Measurements from ENCODE around the gene MAPKAP1.

MAPKAP1 gene

DNA sequence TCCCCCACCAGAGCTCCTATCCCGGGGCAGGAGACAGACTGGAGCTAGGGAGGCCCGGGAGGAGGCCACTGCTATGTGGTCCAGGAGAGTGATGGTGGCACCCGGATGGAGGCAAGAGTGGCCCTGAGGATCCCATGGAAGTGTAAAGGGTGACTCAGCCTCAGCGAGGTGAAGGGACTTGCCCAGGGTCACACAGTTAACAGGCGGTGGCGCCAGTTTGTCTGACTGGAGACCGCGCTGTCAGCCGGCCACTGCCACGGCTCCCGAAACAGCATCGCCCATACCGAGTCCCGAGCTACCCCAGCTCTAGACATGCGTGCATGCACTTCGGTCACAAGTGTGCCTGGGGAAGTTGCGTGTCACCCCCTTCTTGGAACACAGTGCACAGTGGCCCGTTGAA lies 279.5 kb downstream of the MAPKAP1 start:
- DNase-seq = no peak

DNA sequence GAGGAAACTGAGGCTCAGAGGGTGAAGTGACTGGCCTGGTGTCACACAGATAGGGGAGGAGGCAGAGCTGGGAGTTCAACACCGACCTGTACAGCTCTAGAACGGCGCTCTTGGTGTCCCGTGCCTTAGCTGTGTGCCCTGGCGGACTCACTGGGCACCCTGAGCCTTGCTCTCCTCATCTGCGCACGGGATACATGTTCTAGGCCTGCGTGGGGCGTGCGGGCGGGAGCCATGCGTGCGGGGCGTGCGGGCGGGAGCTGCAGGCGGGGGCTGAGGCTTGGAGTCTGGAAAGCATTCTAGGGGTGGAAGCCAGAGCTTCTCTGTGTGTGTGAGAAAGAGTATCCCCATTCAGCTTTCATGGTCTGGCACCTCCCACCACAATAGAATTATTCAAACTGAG lies 280.1 kb downstream of the MAPKAP1 start:
- DNase-seq = no peak

DNA sequence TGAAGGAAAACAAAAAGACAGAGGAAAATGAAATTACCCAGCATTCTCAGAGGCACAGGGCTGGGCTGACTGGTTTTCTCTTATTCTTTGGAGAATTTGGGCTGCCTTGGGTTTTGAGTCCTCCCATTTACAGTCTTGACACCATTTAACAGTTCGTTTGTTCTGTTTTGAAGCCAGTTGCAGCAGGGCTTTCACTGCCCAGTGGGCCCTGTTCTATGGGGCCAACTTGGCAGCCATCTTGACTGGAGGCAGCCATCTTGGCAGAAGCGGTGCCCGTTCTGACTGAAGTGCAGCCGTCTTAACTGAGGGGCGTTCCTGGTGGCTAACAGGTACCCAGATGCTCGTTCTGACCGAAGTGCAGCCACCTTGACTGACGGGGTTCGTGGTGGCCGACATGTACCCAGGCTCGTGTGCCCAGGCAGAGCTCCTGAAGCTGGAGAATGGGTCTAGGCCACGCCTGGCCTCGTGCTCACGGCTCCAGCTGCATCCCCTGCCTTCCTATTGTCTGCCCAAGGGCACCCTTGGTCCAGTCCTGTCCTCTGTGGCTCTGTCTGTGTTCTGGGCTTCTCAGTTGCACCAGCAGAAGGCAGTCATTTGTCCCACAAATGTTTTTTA lies 281.0 kb downstream of the MAPKAP1 start:
- no peak for DNase-seq

DNA sequence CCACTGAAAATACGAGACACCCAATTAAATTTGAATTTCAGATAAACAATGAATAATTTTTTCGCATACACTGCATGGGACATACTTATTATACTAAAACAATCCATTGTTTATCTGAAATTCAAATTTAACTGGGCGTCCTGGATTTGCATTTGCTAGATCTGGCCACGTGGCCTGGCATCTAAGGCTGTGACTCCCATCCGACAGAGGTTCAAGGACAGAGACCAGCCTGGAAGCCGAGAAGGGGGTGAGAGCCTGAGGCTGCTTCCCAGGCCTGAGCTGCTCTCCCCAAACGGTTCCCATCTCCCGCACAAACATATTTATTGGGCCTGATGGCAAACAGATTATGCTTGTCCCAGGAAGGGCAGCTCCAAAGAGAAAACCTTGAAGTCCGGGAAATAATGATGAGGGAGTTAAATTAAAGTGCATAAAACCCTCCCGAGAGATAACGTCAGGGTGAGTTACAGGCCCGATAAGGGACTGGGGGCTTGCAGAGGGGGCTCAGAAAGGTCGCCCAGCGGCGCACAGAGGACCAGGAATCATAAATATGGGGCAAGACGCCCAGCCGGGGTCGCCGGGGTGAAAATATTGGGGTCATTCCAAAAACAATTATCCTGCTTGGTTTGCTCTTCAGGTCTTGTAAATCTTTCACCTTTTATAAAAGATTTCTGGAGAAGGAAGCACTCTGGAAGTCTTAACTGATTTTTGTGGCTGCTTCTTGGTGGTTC lies 281.7 kb downstream of the MAPKAP1 start:
- DNase-seq = no peak

DNA sequence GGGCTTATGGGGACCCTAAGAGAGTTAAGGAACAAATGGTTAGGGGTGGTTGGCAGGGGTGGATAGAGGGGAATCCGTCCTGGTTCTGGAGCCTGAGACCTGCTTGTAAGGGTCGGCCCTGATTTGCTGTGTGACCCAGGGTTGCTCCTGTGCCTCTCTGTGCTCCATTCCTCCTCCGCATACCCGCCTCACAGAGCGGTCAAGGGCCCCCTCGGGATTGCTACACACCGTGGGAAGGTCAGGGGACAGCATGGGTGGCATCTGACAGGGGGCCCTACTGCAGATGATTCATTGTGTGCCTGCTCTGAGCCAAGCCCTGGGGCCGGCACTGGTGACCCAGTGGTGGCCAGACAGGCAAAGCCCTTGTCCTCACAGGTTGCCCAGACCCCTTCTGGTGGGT lies 283.0 kb downstream of the MAPKAP1 start:
- no peak for DNase-seq

DNA sequence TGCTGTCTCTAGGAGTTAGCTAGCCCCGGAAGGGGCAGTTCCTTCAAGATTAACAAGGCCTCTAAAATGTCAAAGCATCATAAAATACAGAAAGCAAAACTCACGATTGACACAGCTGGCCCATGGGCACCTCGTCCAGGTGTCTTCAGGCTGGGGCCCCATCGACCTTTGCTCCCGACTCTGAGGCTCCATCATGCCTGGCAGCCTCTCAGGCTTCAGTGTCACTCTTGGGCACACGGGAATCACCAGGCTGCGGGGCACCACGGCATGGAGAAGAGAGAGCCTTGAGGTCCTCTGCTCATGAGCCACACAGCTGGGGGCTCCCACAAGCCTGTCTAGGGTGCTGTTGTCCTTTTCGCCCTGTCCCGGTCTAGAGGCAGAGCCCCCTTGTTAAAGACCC lies 284.2 kb downstream of the MAPKAP1 start:
- DNase-seq = no peak

DNA sequence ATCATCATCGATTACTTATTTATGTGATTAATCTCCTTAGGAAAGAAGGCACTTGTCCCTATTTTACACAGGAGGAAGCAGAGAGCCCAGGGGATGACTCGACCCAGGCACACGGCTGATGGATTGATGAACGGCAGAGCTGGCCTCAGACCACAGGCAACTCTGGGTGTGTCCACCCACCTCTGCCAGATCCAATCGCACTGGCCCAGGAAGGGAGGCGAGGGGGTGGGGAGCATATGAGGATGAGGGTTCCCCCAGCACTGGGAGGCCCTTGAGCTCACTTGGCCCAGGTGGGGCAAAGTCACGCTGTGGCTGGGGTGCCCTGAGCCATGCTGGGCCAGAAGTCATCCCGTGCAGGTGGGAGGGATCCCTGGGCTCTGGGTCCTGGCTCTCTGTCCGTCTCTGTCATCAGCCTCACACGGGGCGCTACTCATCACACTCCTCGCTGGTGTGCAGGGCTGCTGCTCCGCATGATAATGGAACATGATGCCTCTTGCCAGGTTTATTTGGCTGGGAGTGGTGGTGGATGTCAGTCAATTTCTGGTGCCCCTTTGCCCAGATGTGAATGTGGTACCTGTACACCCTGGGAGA lies 285.3 kb downstream of the MAPKAP1 start:
- DNase-seq = no peak

DNA sequence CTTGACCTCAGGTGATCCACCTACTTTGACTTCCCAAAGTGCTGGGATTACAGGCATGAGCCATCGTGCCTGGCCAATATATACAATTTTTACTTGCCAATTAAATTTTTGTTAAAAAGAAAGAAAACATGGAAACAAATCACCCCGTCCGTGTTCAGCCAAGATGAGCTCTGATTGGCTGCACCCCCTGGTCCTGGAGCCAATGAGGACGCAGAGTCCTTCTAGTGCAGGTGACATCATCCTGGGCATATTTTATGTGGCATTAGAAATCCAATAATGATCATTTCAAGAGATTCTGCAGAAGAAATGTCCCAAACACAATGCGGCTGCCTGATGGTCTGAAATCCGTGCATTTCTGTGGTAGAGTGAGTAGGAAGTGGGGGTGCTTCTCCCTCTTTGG lies 285.8 kb downstream of the MAPKAP1 start:
- DNase-seq = no peak

DNA sequence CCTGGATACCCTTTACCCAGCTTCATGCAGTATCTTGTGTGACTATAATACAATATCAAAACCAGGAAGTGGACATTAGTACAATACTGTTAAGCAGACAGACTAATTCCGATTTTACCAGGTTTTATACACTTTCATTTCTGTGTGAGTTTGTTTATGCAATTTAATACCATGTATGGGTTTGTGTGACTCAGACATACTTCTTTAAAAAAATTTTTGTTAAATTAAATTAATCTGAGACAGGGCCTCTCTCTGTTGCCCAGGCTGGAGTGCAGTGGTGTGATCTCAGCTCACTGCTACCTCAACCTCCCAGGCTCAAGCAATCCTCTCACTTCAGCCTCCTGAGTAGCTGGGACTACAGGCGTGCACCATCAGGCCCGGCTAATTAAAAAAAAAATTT lies 288.6 kb downstream of the MAPKAP1 start:
- no peak for DNase-seq

DNA sequence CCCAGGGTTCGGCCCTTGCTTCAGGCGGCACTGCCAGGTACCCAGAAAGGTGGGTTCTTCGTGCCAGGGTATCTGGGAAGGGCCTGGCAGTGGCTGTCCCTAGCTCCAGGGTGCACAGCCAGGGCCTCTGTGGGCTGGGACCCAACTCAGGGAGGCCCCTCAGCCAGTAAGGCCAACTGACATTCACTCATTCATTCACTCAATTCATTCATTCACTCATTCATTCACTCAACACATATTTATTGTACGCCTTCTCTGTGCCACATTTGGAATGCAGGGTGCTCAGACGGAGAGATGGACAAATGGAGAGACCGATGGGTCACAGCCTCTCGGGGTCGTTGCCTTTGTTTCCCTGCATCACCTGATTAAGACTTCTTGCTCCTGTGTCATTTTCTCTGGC lies 290.5 kb downstream of the MAPKAP1 start:
- no peak for DNase-seq

DNA sequence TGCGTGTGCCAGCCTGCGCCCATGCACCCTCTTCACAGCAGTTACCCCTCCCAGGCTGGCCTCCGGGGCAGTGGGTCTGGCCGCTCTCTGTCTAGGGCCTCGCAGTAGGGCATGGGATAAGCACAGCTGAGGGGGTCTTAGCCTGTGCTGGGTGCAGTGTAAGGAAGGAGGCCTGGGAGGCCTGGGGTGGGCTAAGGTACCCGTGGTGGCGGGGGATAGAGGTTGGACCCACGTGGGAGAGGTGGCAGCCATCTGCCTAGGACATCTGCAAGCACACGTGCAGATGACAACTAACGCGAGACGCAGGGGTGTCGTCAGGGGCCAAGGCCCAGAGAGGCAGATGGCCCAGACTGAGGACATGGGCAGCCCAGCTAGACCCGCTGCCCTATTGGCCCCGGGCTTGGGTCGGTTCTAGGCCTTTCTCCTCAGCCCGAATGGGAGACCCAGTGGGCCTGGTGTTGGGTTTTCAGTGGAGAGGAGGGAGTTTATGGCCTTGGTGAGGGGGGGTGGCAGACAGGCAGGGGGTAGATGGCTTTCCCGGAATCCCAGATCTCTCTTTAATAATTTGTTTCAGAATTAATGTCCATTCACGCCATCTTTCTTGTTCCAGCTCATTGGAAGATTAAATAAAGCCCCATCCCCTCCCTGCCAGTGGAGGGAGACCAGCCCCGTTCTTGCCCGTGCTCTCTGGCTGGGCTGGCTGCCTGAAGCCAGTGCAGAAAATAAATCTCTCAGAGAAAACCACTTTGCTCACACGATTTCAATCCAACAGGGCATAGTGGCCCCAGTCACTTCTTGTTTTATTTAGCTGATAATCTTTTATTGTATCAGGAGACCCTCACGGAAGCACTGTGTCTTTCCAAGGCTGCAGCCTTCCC lies 291.2 kb downstream of the MAPKAP1 start:
- no peak for DNase-seq

DNA sequence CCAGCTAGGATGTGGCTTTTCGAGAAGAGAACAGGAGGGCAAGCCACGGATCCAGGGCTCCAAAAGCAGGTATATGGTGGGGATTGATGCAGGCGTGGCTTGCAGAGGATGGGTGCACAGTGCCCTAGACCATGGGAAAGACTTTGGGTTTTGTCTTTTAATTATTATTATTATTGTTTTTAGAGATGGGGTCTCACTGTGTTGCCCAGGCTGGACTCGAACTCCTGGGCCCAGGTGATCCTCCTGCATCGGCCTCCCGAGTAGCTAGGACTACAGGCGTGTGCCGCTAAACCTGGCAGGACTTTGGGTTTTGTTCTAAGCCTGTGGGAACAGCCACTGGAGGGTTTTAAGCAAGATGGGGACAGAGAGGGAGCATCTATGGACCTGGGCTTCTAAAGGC lies 293.4 kb downstream of the MAPKAP1 start:
- DNase-seq = no peak

DNA sequence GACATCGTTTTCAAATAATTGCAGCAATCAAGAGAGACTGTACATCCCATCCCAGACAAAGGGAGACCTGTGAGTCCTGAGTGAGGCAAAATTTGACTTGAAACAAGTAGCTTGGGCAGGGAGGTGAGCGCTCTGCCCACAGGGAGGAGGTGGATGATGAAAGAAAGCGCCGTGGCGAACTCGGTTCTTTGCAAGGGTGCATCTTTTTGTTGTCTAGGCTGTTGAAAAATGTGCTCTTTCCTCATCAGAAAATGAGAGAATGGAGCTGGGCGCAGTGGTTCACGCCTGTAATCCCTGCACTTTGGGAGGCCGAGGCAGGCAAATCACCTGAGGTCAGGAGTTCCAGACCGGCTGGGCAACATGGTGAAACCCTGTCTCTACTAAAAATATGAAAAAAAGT lies 294.8 kb downstream of the MAPKAP1 start:
- DNase-seq = no peak

DNA sequence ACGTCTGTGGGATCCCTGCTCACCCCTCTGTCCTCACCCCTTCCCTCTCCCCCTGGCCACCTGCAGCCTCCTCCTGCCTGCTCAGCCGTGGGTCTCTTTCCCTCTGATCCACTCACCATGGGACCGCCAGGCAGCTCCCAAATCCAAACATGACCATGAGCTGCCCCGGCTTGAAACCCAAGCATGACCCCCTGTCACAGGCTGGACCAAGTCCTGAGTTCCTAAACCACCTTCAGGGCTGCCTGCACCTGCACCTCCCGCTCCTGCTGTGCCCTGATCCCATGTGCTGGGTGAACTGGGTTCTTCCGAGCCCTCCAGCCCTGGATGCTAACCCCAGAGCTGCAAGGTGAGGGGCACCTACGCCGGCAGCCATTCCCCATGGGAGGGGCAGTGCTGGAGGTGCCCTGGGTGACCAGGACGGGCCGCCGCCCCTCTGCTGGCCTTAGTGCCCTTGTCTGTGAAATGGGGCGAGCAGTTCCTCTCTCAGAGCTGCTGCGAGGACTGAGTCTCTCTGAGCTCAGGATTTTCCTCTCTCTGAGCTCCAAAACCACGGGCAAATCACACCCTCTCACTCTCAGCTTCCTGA lies 295.7 kb downstream of the MAPKAP1 start:
- no peak for DNase-seq

DNA sequence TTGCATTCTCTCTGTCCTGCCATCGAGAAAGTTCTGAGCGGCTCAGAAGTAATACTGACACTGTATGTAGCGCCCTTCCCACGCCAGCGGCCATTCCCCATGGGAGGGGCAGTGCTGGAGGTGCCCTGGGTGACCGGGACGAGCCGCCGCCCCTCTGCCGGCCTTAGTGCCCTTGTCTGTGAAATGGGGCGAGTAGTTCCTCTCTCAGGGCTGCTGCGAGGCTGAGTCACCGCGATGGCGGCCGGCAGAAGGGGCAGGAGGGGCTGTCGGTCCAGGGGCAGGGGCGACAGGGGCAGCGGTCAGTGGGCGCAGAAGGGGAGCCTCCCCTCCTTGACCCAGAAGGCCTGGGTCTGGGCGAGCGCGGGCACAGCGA lies 296.5 kb downstream of the MAPKAP1 start:
- DNase-seq = no peak

DNA sequence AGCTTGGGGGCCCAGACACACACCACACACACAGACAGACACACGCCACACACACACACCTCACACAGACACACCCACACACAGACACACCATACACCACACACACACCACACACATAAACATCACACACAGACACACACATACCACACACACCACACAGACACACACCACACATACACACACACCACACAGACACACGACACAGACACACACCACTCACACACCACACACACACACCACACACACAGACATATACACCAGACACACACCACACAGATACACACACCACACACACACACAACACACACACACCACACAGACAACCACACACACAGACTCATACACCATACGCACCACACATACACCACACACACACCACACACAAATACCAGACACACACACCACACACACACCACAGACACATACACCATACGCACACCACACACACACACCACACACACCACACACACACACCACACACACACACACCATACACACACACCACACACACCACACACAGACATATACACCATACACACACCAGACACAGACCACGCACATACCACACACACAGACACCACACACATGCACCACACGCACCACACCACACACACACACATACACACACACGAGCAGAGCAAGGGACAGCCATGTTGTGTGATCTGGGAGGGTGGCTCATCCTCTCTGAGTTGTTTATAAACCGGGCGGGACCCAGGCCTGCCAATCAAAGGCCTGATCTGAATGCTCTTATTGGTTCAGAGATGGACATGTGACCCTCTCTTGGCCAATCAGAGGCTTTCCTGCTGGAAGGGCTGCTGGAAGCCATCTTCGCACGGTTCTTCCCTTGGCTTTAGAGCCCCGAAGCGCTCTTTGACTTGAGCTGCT lies 297.1 kb downstream of the MAPKAP1 start:
- DNase-seq = no peak

DNA sequence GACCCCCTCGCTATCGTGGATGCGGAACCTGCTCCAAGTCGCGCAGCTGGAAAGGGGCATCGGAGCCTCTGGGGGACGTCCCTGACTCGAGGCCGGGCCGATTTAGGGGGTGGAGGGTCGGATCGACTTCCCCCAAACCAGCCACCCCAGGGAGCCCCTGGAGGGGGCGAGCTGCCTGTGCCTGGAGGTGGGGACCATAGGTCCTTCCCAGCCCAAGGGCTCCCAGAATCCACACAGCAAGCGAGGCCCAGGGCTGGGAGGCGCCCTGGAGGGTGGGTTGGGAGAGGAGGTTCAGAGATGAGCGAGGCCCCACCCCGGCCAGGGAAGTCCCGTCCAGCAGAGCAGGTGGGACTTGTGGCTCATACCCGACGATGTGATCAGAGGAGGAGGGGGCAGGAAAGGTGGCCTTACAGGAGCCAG lies 297.8 kb downstream of the MAPKAP1 start:
- no peak for DNase-seq

DNA sequence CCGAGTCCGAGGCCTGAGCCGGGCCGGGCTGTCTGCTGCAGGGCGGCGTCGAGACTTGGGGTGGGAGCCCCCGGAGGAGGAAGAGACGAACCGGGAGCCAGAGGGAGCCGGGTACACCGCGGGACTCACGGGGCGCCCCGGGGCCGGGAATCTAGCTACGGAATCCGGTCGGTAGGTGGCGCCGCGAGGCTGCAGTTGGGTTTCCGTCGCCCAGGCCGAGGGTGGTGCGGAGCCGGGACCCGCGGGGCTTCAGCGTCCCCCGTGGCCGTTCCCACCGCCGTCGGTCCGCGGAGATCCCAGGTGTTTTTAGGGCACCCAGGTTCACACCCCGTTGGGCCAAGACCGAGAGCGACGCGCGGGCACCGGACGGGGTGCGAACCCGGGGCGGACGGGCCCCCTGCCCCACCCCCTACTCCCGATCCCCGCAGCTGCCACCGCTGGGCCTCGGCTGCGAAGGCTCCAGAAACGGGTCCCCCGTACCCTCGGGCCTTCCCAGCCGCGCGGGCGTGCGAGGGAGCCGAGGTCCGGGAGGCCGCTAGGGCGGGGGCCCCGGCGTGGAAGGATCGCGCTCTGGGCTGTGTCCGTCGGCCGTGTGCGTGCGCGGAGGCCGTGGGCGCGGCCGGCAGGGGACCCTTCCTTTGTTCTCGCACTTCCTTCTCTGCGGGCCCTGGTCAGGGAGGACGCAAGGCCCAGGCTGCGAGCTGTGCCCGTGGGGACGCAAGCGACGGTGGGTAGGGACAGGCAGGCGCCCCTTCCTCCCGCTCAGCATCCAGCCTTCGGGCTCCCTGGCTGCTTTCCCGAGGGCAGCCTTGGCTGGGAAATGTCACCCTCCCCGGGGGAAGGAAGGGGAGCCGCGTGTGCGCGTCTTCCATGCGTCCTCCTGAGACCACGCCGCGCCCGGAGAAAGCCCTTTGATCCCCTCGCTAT lies 298.8 kb downstream of the MAPKAP1 start:
- DNase-seq = peak; percentile 84

DNA sequence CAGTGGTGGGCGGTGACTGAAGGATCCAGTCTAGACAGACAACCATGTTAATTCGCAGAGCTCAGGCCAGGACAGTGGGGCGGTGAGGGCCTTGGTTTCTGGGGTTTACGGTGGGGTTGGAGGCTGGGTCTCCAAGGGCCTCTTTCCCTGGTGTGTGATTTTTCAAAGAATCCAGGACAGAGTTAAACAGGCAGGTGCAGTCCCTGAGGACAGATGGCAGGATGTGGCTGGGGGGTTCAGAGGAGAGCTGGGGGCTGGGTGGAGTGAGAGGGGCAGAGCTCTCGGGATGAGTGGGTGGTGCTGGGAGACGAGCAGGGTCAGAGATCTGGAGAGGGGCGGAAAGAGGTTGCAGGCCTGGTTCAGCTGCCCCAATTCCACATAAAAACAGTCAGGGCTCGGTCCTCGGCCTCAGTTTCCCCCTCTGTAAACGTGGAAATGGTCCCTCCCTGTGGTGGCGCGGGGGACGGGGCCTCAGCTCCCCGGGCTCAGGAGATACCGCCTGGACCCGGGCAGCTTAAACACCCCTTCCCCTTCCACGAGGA lies 299.5 kb downstream of the MAPKAP1 start:
- no peak for DNase-seq

DNA sequence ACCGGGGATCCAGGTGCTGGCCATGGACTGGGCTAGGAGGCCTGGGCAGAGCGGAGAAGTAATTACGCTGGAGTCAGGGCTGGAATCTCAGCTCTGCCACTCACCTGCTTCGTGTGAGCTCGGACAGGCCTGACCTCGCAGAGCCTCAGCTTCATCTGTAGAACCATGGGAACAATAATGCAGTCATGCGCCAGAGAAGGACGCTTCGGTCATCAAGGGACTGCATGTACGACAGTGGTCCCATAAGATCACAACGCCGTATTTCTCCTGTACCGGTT lies 300.3 kb downstream of the MAPKAP1 start:
- no peak for DNase-seq
